GM15510 (cell line): ENCODE measurements around the gene TMEM141.

Experiments
- POLR2A ChIP-seq: IDR thresholded peaks from 3 replicates; pipeline ENCODE4 v1.6.1; 2011; ENCODE audit warnings: borderline replicate concordance; ENCODE audit not compliant: insufficient read length; ENCODE audit errors: extremely low read depth

TMEM141 gene

DNA sequence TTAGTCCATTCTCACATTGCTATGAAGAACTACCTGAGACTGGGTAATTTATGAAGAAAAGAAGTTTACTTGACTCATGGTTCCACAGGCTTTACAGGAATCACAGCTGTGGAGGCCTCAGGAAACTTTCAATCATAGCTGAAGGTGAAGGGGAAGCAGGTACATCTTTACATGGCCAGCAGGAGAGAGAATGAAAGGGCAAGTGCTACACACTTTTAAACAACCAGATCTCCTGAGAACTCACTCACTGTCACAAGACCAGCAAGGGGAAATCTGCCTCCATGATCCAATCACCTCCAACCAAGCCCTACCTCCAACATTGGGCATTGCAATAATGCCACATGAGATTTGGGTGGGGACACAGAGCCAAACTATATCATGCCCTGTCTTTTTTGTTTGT lies 39.3 kb upstream of the TMEM141 start:
- no peak for TF ChIP-seq POLR2A

DNA sequence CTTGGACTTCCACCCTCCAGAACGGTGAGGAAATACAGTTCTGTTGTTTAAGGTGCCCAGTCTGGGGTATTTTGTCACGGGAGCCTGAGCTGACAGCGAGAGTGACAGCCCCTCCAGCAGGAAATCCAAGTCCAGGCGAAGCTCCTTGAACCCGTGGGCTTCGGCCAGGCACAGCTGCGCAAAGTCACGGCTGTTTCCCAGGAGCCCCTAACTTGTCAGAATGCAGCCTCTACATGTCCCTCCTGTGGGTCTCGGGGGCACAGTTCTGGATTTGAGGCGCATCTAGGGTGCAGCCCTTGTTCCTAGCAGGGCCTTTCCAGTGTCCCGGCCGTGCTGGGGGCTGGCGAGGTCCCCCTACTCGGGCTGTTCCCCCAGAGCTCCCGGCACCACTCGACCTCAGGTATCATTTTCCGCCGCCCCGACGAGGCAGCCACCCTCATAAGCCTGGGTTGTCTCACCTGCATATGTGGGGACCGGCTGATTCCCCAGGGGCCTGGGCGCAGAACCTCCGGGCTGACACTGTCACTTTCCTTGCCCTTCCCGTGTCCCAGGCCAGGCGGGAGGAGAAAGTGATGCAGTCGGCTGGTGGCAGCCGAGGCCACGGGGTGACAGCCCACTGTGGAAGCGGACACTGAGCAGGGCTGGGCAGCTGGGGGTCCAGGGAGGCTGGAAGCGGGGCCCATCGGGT lies 37.6 kb upstream of the TMEM141 start:
- TF ChIP-seq POLR2A, result no peak

DNA sequence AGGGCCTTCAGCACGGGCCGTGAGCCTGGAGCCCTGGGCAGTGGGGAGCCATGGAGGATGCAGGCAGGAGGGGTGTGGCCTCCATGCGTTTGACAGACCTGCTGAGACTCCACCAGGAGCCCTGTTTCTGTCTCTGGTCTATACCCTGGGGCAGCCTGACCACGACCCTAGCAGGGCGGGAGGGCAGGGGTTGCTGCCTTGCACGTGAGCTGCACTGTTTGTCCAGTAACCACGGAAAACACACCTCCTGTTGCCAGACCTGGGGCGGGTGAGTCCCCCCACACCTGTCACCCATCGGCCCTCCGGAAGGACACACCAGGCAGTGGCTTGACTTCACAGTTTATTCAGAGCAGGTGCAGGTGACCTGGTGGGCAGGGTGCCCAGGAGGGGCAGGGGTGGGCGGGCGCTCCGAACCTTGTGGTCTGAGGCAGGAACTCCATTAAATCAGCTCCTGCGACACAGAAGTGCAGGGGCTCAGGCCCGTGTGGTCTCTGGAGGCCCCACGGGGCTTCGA lies 37.0 kb upstream of the TMEM141 start:
- no peak for TF ChIP-seq POLR2A

GRCh38 chr9:136754626-136755301 lies 36.4 kb upstream of the TMEM141 start:
- no peak for TF ChIP-seq POLR2A

DNA sequence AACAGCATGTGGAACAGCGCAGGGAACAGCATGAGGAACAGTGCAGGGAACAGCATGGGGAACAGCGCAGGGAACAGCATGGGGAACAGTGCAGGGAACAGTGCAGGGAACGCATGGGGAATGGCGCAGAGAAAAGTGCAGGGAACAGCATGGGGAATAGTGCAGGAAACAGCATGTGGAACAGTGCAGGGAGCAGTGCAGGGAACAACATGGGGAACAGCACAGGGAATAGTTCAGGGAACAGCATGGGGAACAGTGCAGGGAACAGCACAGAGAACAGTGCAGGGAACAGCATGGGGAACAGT lies 35.1 kb upstream of the TMEM141 start:
- no peak for TF ChIP-seq POLR2A

DNA sequence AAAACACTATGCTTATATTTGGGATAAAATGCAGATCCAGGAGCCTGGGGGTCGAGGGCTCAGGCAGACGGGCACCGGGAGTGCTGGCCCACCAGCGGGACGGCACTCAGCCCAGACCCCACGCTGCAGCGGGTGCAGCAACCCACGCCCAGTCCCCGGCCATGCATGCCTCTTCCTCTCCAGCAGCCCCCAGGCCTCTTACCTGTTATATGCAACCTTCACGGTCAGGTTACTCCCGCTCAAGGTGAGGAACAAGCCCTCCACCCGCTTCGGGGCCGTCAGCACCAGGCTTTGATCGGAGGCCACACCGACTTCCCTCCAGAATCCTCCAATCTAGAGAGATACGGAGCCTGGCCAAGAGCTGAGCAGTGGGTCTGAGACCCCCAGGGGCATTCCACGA lies 34.3 kb upstream of the TMEM141 start:
- TF ChIP-seq POLR2A, result no peak

DNA sequence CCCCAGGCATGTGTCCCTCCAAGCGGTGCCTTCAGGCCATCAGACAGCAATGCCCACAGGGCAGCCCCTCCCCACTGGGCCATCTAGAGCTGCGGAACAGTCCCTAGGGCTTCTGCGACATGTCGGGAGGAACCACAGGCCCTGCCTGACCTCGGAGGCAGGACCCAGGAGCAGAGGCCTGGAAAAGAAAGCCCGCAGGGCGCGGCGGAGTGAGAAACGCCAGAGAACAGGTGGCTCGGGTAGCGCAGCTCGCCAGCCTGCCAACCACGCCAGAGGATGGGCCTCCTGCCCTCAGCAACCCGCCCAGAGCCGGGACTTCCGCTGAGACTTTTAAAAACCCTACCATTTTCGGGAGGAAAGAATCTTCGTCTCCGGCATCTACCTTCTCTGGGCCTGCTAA lies 33.8 kb upstream of the TMEM141 start:
- TF ChIP-seq POLR2A, result no peak

- TF ChIP-seq POLR2A, result no peak
These were observed 33.4 kb upstream of the TMEM141 start for GRCh38 chr9:136757751-136758140.

- TF ChIP-seq POLR2A, result no peak
These were observed 32.1 kb upstream of the TMEM141 start for GRCh38 chr9:136759001-136759400.

GRCh38 chr9:136759436-136760325 lies 31.5 kb upstream of the TMEM141 start:
- no peak for TF ChIP-seq POLR2A

DNA sequence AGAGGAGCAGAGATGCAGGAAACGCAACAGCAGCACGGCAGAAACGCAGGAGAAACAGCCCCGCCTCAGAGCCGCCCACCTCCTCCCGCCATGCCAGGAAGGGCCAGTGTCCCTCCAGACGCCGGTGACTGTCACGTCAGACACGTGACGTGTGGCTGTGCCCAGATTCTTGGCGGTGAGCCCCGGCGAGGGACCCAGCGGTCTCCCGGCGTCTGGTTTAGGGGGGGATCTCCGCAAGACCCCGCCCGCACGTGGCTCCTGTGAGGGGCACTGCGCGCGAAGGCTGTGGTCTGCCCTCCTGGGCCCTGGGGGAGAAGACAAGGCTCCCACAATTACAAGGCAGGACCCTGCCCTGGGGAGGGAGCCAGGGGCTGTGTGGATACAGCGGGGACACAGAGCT lies 30.7 kb upstream of the TMEM141 start:
- TF ChIP-seq POLR2A, result no peak

- no peak for TF ChIP-seq POLR2A
These were observed 29.6 kb upstream of the TMEM141 start for GRCh38 chr9:136761545-136761981.

GRCh38 chr9:136762221-136762691 lies 28.9 kb upstream of the TMEM141 start:
- no peak for TF ChIP-seq POLR2A

DNA sequence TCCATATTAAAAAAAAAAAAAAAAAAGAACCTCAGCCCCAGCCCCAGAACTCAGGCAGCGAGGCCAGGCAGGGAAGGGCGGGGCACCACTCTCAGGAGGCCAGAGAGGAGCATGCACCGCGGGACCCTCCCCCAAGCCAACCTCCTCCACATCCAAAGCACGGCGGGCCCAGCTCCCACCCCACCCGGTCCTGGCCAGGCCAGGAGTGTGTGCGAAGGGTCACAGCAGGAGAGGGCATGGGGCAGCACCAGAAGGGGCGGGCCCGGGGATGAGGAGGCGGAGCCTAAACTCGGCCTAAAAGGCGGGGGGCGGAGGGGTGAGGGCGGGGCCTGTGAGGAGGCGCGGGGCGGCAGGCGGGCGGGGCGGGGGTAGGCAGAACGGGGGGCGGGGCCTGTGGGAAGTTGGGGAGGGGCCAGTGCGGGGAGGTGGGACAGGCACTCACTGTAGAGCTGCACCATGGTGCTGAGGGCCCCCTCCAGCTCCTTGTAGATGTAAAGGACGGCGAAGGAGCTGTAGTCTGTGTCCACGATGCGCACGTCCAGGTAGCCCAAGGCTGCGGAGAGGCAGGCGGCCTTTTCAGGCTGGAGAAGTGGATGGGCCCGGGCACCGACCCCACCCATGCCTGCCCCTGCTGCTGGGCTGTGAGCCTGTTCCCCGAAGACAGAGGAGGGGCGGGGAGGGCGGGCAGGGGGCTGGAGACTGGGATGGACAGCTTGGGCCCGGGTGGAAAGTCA lies 28.1 kb upstream of the TMEM141 start:
- TF ChIP-seq POLR2A, result no peak
